ENCODE data around the gene PELI2. TPM values are rescaled to one million over a fixed set of nuclear protein-coding genes. Genes with fewer than 3 reads are reported as not detected.

The PELI2 gene
- total RNA-seq, 2 donors from 2014 or later: 8.9 to 25.7 TPM

- Histone ChIP-seq H3K36me3 (no peaks in the 10 kb centered on the region), H3K27ac (no peak overlapping the region), H3K4me1 (replicated peaks) (no peaks in the 10 kb centered on the region), H3K4me3 (no peak overlapping the region), H3K9me3 (no peaks in the 10 kb centered on the region), H3K27me3 (replicated peaks; ENCODE audit: insufficient read depth) (no peaks in the 10 kb centered on the region)
- no peak for TF ChIP-seq POLR2A (IDR thresholded peaks at IDR 0.05)
- no peak for TF ChIP-seq POLR2AphosphoS5 (IDR thresholded peaks at IDR 0.05)
- TF ChIP-seq CTCF (IDR thresholded peaks at IDR 0.05): no peak
- 70% methylated on average over 4 of the region's 4 CpGs for WGBS
- intact Hi-C loops (cut with DNase I): no loop called here
- DNase-seq (ENCODE audit: low spot score): no peak
Measured at GRCh38 chr14:56094076-56094475, 24.1 kb upstream of the PELI2 start.

GRCh38 chr14:56098021-56098420 lies 20.2 kb upstream of the PELI2 start:
- Histone ChIP-seq H3K36me3 (no peaks in the 10 kb centered on the region), H3K27me3 (replicated peaks; ENCODE audit: insufficient read depth) (no peaks in the 10 kb centered on the region), H3K27ac (no peak overlapping the region), H3K4me3 (no peak overlapping the region), H3K9me3 (no peaks in the 10 kb centered on the region), H3K4me1 (replicated peaks) (no peaks in the 10 kb centered on the region)
- TF ChIP-seq POLR2AphosphoS5 (IDR thresholded peaks at IDR 0.05) (no peak), POLR2A (IDR thresholded peaks at IDR 0.05) (no peak), CTCF (IDR thresholded peaks at IDR 0.05) (no peak)
- no peak for DNase-seq (ENCODE audit: low spot score)
- WGBS: 93% methylated on average over 1 of the region's 1 CpG
- intact Hi-C loops (cut with DNase I): no loop called here

- Histone ChIP-seq H3K36me3 (no peaks in the 10 kb centered on the region), H3K4me1 (replicated peaks) (no peaks in the 10 kb centered on the region), H3K27me3 (replicated peaks; ENCODE audit: insufficient read depth) (no peaks in the 10 kb centered on the region), H3K9me3 (no peaks in the 10 kb centered on the region), H3K27ac (no peak overlapping the region), H3K4me3 (no peak overlapping the region)
- 70% methylated on average over 7 of the region's 7 CpGs for WGBS
- DNase-seq (ENCODE audit: low spot score): no peak
- intact Hi-C loops (cut with DNase I): no loop called here
- TF ChIP-seq CTCF (IDR thresholded peaks at IDR 0.05) (no peak), POLR2AphosphoS5 (IDR thresholded peaks at IDR 0.05) (no peak), POLR2A (IDR thresholded peaks at IDR 0.05) (no peak)
Measured at GRCh38 chr14:56099081-56099797, 19.0 kb upstream of the PELI2 start.

GRCh38 chr14:56100556-56100955 lies 17.7 kb upstream of the PELI2 start:
- Histone ChIP-seq H3K27me3 (replicated peaks; ENCODE audit: insufficient read depth) (no peaks in the 10 kb centered on the region), H3K36me3 (no peaks in the 10 kb centered on the region), H3K9me3 (no peaks in the 10 kb centered on the region), H3K4me3 (no peak overlapping the region), H3K27ac (no peak overlapping the region), H3K4me1 (replicated peaks) (no peaks in the 10 kb centered on the region)
- DNase-seq (ENCODE audit: low spot score): no peak
- WGBS: 71% methylated on average over 3 of the region's 3 CpGs
- intact Hi-C loops (cut with DNase I): no loop called here
- TF ChIP-seq POLR2A (IDR thresholded peaks at IDR 0.05) (no peak), POLR2AphosphoS5 (IDR thresholded peaks at IDR 0.05) (no peak), CTCF (IDR thresholded peaks at IDR 0.05) (no peak)

- 71% methylated on average over 3 of the region's 3 CpGs for WGBS
- intact Hi-C loops (cut with DNase I): no loop called here
Measured at GRCh38 chr14:56102941-56103340, 15.3 kb upstream of the PELI2 start.

More at GRCh38 chr14:56102941-56103340, 15.3 kb upstream of the PELI2 start:
- Histone ChIP-seq H3K4me3 (no peak overlapping the region), H3K27me3 (replicated peaks; ENCODE audit: insufficient read depth) (no peaks in the 10 kb centered on the region), H3K36me3 (no peaks in the 10 kb centered on the region), H3K4me1 (replicated peaks) (no peaks in the 10 kb centered on the region), H3K9me3 (no peaks in the 10 kb centered on the region), H3K27ac (no peak overlapping the region)
- DNase-seq (ENCODE audit: low spot score): no peak
- TF ChIP-seq POLR2A (IDR thresholded peaks at IDR 0.05): no peak
- TF ChIP-seq POLR2AphosphoS5 (IDR thresholded peaks at IDR 0.05): no peak
- TF ChIP-seq CTCF (IDR thresholded peaks at IDR 0.05): no peak

Measured in prostate gland (tissue), 2 donors.